ENCODE data around the gene XPNPEP2.
"Not testable (repeated sequence)": the region's sequence is repeated elsewhere in the genome, so short reads cannot be mapped to it uniquely, and the experiment has no call there.

XPNPEP2 gene

GRCh38 chrX:129731228-129731627 is 7.6 kb upstream of the XPNPEP2 start:
- no peak for TF ChIP-seq ZNF274 (IDR thresholded peaks at IDR 0.05; ENCODE audit: low read depth, low read length)
- no peak overlapping the region for H3K4me3 ChIP-seq (ENCODE audit: low read length)

DNA sequence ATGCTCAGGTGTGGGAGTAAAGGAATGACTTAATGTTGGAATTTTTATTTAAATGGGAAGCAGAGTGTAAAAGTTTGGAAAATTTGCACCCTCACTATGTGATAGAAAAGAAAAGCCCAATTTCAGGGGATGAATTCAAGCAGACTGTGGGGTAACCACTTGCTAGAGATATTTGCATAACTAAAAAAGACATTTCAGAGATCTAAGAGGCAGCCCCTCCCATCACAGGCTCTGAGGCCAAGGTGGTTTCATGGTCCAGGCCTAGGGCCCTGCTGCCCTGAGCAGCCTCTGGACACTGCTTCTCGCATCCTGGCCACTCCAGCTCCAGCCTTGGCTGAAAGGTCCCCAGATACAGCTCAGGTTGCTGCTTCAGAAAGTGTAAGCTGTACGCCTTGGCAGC is 5.9 kb upstream of the XPNPEP2 start:
- no peak for TF ChIP-seq ZNF274 (IDR thresholded peaks at IDR 0.05; ENCODE audit: low read depth, low read length)
- no peak overlapping the region for H3K4me3 ChIP-seq (ENCODE audit: low read length)

DNA sequence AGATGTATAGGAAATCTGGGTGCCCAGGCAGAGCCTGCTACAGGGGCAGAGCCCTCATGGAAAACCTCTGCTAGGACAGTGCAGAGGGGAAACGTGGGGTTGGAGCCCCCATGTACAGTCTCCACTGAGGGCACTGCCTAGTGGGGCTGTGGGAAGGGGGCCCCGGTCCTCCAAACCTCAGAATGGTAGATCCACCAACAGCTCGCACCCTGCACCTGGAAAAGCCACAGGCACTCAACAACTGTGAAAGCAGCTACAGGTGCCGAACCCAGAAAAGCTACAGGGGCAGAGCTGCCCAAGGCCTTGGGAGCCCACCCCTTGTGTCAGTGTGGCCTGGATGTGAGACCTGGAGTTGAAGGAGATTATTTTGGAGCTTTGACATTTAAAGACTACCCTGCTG is 5.4 kb upstream of the XPNPEP2 start:
- TF ChIP-seq ZNF274 (IDR thresholded peaks at IDR 0.05; ENCODE audit: low read depth, low read length): no peak
- no peak overlapping the region for H3K4me3 ChIP-seq (ENCODE audit: low read length)

- H3K4me3 ChIP-seq (ENCODE audit: low read length): no peak overlapping the region
- TF ChIP-seq ZNF274 (IDR thresholded peaks at IDR 0.05; ENCODE audit: low read depth, low read length): no peak
Measured at GRCh38 chrX:129736491-129736890, 2.3 kb upstream of the XPNPEP2 start.

DNA sequence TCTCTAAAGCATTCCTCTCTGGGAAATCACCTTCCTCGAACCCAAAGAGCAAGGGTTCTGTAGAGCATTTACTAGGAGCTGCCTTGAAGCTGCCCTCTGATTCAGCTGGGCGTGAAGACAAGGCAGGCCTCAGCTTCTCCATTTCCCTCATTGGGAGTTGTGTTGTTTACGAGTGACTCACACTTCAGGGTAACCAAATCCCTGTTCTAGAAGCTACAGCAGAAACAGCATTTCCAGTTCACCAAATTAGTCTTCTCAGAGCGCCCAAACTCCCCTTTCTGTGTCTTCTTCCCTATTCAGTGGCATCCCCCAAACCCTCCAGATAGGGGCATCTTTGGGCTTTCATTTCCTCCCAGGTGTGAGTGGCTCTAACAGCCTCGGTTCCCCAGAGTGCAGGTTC is 863 bp upstream of the XPNPEP2 start:
- no peak overlapping the region for H3K4me3 ChIP-seq (ENCODE audit: low read length)
- TF ChIP-seq ZNF274 (IDR thresholded peaks at IDR 0.05; ENCODE audit: low read depth, low read length): no peak

GRCh38 chrX:129739578-129739977 is 799 bp downstream of the XPNPEP2 start:
- H3K4me3 ChIP-seq (ENCODE audit: low read length): no peak overlapping the region
- no peak for TF ChIP-seq ZNF274 (IDR thresholded peaks at IDR 0.05; ENCODE audit: low read depth, low read length)

DNA sequence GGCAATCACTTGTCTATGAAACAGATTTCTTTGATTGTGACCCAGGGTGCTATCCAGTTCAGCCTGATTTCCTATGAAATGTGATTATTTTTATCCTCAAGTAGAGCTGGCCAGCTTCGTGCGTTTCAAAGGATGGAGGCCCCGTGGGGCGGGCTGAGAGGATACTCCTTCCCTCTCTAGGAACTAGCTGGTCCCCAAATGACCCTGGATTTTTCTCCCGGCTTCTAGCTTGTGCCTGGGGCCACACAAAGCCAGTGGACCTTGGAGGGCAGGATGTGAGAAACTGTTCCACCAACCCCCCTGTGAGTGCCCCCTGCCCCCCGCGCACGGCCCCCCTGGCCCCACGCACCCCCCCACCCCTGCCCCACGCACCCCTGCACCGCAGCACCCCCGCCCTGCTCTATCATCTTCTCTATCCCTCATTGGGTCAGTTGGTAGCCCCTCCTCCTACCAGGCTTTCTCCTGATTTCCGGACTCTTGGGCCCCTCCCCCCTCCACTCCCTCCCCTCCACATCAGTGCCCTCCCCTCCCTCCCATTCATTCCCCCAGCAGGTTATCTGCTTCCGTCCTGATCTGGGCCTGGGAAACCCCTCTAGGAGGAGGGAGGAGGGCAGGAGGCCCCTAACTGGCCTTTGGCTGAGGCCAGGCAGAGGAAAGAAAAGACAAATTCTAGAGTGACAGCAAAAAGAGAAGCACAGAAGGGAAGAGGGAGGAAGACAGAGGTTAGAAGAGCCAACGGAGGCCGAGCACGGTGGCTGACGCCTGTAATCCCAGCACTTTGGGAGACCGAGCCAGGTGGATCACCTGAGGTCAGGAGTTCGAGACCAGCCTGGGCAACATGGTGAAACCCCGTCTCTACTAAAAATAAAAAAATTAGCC is 3.3 kb downstream of the XPNPEP2 start:
- TF ChIP-seq ZNF274 (IDR thresholded peaks at IDR 0.05; ENCODE audit: low read depth, low read length): no peak
- H3K4me3 ChIP-seq (ENCODE audit: low read length): no peak overlapping the region

GRCh38 chrX:129742759-129743152 is 4.0 kb downstream of the XPNPEP2 start:
- H3K4me3 ChIP-seq (ENCODE audit: low read length): not testable (repeated sequence)

- H3K4me3 ChIP-seq (ENCODE audit: low read length): no peak overlapping the region
- no peak for TF ChIP-seq ZNF274 (IDR thresholded peaks at IDR 0.05; ENCODE audit: low read depth, low read length)
Measured at GRCh38 chrX:129743821-129744220, 5.0 kb downstream of the XPNPEP2 start.

DNA sequence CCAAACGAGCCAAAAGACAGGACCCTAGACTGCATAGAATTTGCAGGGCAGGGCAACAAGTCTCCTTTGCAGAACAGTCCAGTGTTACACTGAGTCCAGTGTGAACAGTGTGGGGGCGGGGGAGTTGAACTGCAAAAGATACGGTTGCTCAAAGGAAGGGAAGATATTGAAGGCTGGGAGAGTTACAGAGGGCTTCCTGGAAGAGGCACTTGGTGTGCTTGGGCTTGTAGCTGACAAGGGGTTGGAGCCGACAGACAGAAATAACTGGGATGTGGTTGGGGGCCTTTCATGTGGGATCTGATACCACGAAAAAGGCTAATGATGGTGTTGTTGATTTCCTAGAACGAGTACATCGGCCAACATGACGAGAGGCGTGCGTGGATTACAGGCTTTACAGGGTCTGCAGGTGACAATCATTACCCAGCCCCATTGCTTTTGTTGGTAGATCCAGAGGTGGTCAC is 6.1 kb downstream of the XPNPEP2 start:
- TF ChIP-seq ZNF274 (IDR thresholded peaks at IDR 0.05; ENCODE audit: low read depth, low read length): no peak
- H3K4me3 ChIP-seq (ENCODE audit: low read length): no peak overlapping the region

- H3K4me3 ChIP-seq (ENCODE audit: low read length): no peak overlapping the region
- no peak for TF ChIP-seq ZNF274 (IDR thresholded peaks at IDR 0.05; ENCODE audit: low read depth, low read length)
Measured at GRCh38 chrX:129746557-129747470, 8.0 kb downstream of the XPNPEP2 start.

GRCh38 chrX:129747533-129747932 is 8.8 kb downstream of the XPNPEP2 start:
- no peak overlapping the region for H3K4me3 ChIP-seq (ENCODE audit: low read length)
- no peak for TF ChIP-seq ZNF274 (IDR thresholded peaks at IDR 0.05; ENCODE audit: low read depth, low read length)

GRCh38 chrX:129748305-129748704 is 9.5 kb downstream of the XPNPEP2 start:
- TF ChIP-seq ZNF274 (IDR thresholded peaks at IDR 0.05; ENCODE audit: low read depth, low read length): no peak

GRCh38 chrX:129749069-129749468 is 10.3 kb downstream of the XPNPEP2 start:
- no peak for TF ChIP-seq ZNF274 (IDR thresholded peaks at IDR 0.05; ENCODE audit: low read depth, low read length)
- H3K4me3 ChIP-seq (ENCODE audit: low read length): no peak overlapping the region

More at GRCh38 chrX:129748305-129748704, 9.5 kb downstream of the XPNPEP2 start:
- H3K4me3 ChIP-seq (ENCODE audit: low read length): no peak overlapping the region

GRCh38 chrX:129750971-129751370 is 12.2 kb downstream of the XPNPEP2 start:
- no peak overlapping the region for H3K4me3 ChIP-seq (ENCODE audit: low read length)
- TF ChIP-seq ZNF274 (IDR thresholded peaks at IDR 0.05; ENCODE audit: low read depth, low read length): no peak
